Medulla oblongata (tissue), 1 donor: ENCODE measurements around the gene HMGB3.
"Not testable (repeated sequence)": the region's sequence is repeated elsewhere in the genome, so short reads cannot be mapped to it uniquely, and the experiment has no call there.

Experiments used
- DNase-seq: peaks from one replicate; pipeline ENCODE4 v3.0.0-alpha.2; 2015; ENCODE audit errors: extremely low spot score

Gene HMGB3

GRCh38 chrX:150977411-150978162 lies 5.5 kb upstream of the HMGB3 start:
- no peak for DNase-seq

- no peak for DNase-seq
Measured at GRCh38 chrX:150980186-150980585, 2.9 kb upstream of the HMGB3 start.

GRCh38 chrX:150980711-150981110 lies 2.4 kb upstream of the HMGB3 start:
- no peak for DNase-seq

- no peak for DNase-seq
Measured at GRCh38 chrX:150982235-150982787, 824 bp upstream of the HMGB3 start.

- no peak for DNase-seq
Measured at GRCh38 chrX:150983521-150984168, 510 bp downstream of the HMGB3 start.

GRCh38 chrX:150984169-150984824 lies 1.2 kb downstream of the HMGB3 start:
- no peak for DNase-seq

- DNase-seq: not testable (repeated sequence)
Measured at GRCh38 chrX:150987687-150988086, 4.6 kb downstream of the HMGB3 start.

GRCh38 chrX:150989420-150989819 lies 6.3 kb downstream of the HMGB3 start:
- no peak for DNase-seq

GRCh38 chrX:150990910-150991309 lies 7.8 kb downstream of the HMGB3 start:
- DNase-seq: no peak

- no peak for DNase-seq
Measured at GRCh38 chrX:151000861-151001331, 17.8 kb downstream of the HMGB3 start.

- peak; percentile 49 for DNase-seq
Measured at GRCh38 chrX:151004085-151004484, 20.9 kb downstream of the HMGB3 start.

GRCh38 chrX:151006410-151007109 lies 23.4 kb downstream of the HMGB3 start:
- DNase-seq: no peak

- no peak for DNase-seq
Measured at GRCh38 chrX:151009582-151009981, 26.4 kb downstream of the HMGB3 start.

- no peak for DNase-seq
Measured at GRCh38 chrX:151013164-151013743, 30.1 kb downstream of the HMGB3 start.

GRCh38 chrX:151015684-151016083 lies 32.5 kb downstream of the HMGB3 start:
- no peak for DNase-seq

- DNase-seq: no peak
Measured at GRCh38 chrX:151019856-151020255, 36.7 kb downstream of the HMGB3 start.

- no peak for DNase-seq
Measured at GRCh38 chrX:151030845-151031244, 47.7 kb downstream of the HMGB3 start.

GRCh38 chrX:151031391-151031975 lies 48.3 kb downstream of the HMGB3 start:
- no peak for DNase-seq

- no peak for DNase-seq
Measured at GRCh38 chrX:151039351-151039750, 56.2 kb downstream of the HMGB3 start.
